Kidney capillary endothelial cell (primary cell): ENCODE data around the gene PTPRM.

Experiments used
- DNase-seq: peaks from one replicate; pipeline ENCODE4 v3.0.0-alpha.2; 2018; ENCODE audit warnings: low spot score

The PTPRM gene

DNA sequence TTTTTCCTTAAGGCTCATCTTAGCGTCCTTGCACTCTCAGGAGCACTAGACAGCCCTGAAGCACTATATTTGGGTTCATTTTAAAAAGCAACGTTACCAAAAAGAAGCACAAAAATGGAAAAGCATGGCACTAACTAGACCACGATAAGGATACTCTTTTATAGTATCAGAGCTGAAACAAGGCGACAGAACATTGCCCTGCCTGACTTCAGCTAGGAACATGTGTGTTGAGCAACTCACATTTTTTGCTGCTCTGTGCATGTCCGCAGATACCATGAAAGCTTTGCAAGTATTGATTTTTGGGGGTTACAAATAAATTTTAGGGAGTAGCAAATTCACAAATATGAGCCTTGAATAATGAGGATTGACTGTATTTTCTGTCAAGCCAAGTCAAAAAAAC lies 332.0 kb downstream of the PTPRM start:
- no peak for DNase-seq

DNA sequence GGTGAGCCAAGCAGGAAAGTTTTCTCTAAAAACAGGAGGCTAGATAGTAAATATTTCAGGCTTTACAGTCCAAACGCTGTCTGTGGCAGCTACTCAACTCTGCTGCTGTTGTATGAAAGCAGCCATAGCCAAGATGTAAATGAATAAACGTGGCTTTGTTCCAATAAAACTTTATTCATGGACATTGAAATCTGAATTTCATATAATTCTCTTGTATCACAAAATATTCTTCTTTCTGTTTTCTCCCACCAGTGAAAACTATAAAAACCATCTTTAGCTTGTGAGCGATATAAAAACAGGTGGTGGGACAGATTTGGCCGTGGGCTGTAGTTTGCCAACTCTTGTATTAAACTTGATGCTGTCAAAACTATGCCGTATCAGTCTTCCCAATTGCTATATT lies 333.0 kb downstream of the PTPRM start:
- no peak for DNase-seq

DNA sequence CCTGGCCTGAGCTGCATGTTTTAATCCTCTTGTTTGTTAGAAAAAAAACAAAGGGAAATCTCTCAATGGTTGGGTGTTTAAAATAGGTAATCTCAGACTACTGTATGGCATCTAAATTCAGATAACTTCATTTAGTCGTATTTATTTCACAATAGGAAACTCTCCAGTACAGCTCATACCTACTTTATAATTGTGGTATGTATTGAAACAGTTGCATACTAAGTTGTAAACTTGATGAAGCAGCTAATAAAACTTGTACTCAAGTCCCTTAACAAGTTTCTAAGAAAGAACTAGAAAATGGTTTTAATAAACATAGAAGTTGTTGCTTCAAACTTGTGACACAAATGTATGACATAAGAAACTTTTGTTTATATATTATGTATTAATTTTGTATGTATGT lies 334.5 kb downstream of the PTPRM start:
- no peak for DNase-seq

DNA sequence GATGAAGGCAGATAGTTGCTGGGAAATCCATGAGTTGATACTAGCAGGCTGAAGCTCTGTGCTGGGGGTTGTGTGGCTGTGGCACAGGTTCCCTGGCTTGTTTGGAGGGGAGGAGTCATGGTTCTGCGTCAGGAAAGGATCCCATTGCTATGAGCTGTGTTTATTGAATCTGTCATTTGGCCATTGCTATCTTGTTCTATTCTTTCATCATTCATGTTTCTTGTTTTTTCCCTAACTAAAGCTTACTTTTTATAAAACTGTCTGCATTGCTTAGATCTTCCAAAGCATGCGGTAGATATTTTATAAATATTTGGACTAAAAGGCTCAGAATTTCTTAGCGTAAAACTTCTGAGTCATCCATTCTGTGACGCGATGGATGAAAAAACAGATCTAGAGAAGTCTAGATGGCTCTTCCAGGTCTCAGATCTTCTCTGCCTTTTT lies 335.3 kb downstream of the PTPRM start:
- no peak for DNase-seq

DNA sequence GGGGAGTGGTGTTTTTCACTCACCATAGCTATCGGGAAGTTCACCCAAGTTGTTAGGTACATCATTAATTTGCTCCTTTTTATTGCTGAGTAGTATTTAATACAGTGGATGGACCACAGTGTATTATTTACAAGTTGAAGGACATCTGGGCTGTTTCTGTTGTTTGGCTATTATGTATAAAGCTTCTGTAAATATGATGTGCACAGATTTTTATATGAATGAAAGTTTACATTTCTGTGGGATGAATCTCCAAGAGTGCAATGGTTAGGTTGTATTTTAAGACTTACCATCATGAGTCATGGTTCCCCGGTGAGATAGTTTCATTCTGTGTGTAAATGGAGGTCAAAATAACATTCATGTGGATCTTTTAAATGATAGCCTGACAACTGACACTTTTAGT lies 337.4 kb downstream of the PTPRM start:
- DNase-seq, result no peak

DNA sequence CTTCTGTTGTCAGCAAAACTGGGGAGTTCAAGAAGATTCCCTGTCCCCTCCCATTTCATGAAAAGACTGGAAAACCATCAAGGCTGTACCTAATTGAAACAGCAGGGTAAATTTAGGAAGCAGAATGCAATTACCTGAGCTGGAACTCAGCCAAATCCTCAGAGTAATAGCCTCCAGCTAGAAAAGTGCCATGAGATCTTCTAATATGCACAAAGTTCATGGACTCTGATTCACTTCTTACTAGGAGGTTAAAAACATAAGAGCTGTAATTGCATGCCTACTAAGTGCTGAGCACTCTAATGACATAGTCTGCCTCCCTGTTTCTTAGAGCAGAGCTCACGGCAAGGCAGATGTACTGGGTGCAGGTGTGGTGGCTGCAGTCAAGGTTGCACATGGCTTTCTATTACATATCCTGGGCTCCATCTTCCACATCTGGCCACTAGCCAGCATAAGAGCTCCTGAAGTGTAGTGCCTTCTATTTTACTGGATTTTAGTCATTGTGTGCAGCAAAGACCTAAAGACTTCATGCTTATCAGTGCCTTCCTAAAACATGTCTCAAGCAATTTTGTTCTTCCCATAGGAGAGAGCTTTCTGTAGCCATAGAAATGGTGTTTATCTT lies 341.7 kb downstream of the PTPRM start:
- no peak for DNase-seq

DNA sequence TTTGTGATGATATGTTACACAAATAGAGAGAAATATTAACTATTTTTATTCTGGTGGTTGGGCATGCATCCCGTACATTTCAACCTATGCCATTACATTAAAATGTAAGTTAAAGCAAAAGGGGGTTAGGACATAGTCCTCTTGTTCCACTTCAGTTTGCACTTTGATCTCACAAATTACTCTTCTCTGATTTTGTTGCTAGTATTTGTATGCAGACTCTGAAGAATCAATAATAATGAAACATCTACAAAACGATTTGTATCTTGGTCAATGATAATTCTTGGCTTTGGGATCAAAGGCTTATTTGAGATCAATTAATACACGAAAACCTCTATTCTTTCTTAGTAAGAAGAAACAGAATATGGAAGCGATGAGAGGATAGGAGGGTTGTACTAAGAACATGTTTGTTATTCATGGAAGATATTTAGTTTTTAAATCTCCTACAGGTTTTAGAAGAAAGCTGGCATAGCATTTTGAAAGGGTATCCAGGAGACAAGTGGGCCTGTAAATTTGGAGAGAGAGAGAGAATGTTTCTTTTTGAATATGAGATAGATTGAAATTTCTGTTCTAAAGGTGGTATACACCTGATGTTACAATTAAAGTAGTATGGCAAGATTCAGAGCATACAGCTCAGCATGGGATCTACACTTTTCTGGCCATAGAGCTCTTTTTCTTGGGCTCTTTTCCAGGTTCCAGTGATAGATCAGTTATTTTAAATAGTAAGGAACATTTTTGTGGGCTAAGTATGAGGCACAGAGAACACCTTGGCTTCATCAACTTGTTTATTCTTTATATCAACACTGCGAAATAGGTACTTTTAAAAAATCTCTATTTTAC lies 347.9 kb downstream of the PTPRM start:
- no peak for DNase-seq

DNA sequence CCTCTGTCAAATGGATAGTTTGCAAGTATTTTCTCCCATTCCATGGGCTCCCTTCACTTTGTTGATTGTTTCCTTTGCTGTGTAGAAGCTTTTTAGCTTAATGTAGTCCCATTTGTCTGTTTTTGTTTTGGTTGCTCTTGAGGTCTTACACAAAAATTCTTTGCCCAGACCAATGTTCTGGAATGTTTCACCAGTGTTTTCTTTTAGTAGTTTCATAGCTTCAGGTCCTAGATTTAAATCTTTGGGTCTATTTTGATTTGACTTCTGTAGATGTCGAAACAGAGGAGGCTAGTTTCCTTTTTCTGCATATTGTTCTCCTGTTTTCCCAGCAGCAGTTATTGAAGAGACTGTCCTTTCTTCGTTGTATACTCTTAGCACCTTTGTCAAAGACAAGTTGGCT lies 351.6 kb downstream of the PTPRM start:
- DNase-seq, result no peak

DNA sequence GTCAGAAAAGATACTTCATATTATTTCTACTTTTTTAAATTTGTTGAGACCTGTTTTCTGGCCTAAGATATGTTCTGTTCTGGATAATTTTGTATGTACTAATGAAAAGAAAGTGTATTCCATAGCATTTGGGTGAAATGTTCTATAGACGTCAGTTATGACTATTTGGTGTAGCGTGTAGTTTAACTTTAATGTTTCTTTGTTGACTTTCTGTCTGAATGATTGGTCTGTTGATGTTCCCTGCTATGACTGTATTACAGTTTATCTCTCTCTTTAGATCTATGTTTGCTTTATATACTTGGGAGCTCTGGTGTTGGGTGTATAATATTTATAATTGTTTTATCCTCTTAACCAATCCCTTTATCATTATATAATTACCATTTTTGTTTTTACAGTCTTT lies 352.4 kb downstream of the PTPRM start:
- no peak for DNase-seq

DNA sequence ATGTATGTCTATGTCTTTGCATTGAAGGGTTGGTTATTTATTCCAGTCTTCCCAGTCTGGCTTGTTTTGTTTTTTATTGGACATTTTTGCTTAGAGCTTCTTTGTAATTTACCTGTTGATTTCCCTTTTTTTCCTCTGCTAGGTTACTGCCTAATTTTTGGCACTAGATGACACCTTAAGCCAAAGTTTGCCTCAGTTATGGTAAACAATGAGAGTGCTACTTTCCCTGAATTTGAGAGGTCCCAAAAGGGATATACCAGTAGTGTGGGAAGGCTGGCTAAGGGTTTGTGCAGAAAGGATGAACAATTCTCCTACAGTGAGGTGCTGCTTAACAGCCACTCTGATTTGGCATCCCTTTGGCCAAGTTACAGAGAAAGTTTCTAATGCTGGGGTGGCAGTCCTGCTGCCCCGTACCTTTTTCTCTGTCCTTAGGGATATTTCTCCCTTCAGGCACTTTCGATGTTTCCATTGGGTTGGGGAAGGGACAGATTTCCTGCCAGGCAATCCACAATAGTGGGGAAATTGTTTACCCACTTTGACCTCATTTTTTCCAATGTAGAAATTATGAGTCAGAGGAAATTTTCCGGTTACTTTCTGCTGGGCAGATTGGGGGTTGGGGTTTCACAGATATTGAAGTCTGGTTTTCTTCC lies 354.9 kb downstream of the PTPRM start:
- DNase-seq, result peak; percentile 35

DNA sequence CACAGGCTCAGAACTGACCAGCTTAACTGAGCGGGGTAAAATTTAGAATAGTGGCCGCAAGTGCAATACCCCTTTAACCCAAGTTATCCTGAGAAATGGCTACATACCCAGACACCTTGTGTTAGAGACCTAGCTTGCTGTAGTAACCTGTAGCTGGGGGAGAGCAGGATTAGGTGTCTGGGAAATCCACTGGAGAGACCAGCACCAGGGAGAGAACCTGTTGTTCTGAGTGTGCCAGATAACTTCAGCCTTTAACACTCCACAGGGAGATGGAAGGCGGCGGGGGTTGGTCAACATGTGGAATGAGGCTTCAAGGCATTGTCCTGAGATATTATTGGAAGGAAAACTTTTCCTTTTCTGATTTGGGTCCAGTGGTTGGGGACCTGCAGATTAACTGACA lies 356.0 kb downstream of the PTPRM start:
- no peak for DNase-seq

DNA sequence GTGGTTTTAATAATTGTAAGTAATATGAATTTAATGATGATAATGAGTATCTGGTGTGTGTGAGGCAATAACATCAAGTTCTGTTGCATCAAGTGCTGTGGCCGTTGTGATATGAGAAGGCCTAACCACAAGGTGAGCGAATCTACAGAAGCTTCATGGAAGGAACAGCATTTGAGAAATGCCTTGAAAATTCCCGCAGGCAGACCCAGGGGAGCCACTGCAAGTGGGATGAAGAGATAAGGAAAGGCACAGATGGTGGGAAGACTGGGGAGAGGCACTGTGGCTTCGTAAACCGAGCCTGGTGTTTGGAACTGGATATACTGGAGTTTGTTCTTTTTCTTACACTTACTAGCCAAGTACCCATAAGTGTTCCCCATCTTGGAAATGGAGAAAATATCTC lies 357.5 kb downstream of the PTPRM start:
- no peak for DNase-seq

DNA sequence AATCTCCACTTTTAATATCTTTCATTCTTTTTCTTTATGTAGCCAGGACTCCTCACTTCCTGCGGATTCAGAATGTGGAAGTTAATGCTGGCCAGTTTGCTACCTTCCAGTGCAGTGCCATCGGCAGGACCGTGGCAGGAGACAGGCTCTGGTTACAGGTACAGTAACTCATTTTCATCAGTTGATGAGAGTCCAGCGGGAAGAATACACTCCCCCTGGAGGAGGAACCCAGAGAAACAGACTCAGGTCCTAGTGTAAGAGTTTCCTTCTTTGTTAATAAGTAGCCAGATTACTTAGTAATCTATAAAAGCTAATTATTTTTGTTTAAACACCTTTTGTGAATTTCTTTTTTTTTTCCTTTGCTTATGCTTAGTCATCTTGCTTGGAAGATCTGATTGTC lies 359.4 kb downstream of the PTPRM start:
- DNase-seq, result no peak

DNA sequence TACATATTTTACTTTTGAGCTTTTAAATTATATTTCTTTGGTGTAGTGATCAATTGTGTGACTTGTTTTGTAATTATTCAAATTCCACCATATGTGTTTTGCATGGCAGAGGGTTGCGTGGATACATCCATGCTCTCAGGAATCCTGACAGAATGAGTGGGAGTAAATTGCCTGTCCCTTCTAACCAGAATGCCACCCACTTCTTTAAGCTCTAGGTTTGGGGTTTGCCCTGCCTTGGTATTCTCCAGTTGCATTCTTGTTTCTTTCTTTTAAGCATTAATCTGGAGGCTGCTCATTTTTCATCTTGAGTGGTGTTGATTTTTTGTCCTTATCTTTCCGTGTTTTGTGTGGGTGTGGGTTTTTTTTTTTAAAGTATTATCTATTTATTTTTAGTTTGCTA lies 360.0 kb downstream of the PTPRM start:
- DNase-seq, result no peak

DNA sequence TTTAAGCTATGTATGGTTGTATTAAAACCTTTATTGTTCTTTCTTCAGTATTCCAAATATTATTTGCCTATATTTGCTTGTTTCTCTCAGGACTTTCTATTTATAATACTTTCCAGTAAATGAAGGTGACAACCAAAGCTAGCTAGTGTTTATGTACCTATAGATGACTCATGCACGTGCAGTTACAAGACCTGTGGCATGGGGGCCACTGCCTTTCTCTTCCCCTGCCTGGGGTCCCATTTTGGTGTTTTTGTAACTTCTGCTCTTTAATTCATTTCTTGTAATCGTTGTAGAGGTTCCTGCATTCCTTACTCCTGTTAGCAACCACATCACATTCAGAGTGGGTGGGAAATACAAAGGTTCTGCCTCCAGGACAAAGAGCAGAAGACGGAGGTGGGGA lies 364.6 kb downstream of the PTPRM start:
- DNase-seq, result no peak

DNA sequence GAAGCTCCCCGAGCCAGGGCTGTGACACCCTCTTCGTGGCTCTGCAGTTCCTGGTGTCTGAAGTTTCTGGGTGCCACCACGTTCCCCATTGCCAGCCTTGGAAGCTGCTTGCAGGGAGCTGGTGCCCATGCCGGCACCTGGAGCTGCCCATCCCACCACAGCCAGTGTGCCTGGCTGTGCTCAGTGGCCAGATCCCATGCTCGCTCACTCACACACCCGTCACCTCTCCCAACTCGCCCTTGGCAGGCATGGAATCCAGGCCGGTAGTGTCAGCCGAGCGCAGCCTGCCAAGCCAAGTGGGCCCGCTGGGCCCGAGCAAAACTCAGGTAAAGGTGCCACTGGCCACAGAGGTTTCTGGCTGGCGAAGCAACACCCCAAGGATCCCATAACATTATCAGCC lies 370.2 kb downstream of the PTPRM start:
- no peak for DNase-seq

DNA sequence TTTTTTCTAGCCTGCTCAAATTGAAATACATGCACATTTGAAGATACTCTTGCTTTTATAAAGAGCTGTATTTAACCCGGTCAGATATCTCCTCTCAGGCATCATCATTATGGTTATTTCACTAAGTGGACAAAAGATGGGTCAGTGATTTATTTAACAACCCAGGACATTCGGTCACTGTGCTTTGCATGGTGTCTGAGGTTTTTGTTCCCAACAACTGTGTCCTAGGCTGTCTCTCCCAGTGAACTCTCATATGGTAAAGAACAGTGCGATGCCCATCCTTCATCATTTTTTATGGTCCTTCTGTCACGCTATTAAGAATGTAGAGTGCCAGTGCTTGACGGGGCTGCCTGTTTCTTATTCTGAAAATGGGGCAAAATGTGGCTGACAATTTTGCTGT lies 372.4 kb downstream of the PTPRM start:
- no peak for DNase-seq

DNA sequence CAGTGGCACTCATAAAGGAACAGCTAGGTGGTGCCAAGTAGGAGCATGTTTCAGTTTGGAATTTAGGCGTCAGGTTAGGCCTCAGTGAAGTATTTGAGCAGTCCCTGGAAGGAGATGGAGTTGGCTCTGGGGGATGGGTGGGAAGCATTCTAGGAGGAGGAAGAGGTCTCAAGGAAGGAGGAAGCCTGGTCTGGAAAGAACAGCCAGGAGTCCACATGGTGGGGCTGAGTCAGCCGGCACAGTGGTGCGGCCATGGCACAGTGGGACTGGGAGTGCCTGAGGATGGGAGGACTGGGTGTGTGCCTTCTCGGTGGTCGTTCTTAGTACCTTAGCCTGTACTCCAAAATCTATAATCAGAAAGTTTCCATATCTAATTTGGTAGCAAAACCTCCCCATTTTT lies 373.3 kb downstream of the PTPRM start:
- no peak for DNase-seq

DNA sequence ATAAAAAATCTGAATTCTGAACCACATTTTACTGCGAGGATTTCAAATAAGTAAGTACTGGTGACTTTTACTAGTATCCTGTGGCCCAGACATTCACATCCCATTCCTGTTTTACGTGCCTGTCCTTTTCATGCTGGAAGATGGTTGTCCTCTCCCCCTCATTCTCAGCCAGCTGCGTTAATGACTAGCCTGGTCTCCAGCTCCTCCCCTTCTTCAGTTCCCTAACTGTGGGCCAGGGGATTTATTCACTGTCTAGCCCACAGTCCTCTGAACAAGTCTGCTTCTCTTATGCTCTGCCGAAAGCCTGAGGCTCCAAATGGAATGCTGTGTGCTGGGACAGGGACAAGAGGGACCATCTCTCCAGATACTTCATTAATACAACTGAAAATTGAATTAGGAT lies 373.9 kb downstream of the PTPRM start:
- no peak for DNase-seq

DNA sequence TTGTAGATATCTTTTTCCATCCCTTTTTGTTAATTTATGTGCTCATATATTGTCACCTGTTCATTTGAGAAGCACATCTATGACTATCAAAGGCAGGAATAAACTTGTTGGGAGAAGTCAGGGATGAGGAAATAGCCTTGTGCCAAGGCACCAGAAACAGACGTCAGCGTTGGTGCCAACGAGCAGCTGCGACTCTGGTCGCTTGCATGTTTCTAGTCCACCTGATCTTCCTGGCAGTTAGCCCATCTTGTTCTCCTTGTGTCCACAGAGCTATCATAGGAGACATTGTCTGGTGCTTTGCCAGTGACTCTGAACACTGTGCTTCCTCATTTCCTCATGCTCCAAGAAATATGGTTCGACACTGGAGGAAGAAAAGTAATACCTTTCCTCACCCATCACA lies 374.4 kb downstream of the PTPRM start:
- no peak for DNase-seq

DNA sequence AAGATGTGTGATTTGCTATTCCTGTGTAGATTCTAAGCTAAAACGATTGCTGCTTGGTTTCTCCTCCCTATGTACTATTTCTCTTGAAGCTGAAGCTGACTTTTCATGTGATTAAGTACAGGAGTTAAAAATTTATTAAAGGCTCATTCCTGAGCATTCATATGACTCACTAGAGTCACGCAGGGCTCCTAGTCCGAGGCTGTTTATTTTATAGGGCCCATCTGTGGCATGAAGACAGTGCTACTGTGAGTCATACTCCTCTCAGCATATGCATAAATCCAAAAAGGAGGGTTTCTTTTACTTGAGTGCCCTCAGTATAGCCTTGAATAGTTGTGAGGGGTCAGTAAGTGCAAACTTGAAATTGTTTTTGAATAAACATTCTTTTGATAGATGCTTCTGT lies 378.8 kb downstream of the PTPRM start:
- DNase-seq, result peak; percentile 82

DNA sequence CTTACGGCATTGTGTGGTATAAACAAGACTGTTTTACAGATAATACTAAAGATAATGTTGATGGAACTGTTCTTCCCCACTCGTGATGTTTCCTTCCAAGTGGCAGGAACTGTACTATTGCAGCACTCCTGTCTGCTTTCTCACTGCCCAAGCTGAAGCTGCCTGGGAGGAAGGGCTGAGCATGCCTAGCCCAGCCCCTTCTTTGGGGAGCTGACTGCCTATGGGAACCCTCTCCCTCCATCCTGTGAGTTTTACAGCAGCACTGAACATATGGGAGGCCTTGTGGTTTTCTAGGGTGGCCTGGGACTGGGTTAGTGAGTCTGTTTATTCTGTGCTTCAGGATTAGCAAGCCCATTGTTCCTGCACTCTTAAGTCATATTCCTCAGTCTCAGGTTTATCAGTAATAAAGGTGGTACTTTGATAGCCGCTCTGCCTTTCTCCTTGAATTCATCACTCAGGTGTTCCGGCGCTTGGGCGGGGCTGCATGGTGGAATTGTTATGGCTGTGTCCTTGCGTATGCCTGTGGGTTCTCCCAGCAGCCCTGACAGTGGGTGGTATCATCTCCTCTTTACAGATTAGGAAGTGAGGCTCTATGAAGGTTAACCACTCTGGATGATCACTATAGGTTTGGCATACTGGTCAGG lies 379.7 kb downstream of the PTPRM start:
- no peak for DNase-seq
